ENCODE data around the gene STAT4.

STAT4 gene

DNA sequence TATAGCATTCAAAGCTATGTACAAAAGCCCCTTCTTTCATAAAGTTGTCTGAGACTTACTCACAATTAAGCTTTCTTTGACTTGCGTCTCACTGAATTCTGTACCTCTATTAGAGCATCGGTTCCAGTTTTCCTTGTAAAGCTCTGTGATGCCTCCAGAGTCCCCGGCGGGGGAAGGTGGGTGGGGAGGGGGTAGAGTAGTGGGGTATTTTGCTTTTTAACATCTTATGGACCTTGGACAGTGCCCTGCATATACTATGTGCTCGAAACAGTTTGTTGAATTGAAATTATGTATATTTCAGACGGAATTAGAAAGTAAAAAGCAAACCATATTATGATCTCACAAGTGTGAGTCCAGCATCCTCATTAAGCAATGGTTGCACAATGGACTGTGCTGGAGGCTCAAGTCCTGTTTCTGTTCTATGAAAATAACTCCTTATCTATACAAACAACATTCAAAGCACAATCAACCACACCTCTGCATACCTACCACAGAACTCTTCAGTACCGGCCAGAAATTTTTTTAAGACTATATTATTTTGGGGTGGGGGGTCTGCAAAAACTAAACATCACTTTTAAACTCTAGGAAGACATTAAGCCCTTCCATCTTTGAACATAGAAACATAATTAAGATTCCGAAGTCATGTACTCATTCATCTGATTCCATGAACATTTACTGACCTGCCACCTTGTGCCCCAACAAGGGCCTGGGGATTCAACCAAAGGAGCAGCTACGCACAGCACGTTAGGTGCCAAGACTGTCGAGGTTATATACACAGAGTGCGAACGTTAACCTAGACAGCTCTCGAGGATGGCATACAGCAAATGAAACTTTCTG lies 137.7 kb downstream of the STAT4 start:
- TF ChIP-seq OSR1 (CRISPR knock-in tag; IDR thresholded peaks at IDR 0.05), result no peak
- TF ChIP-seq, protein P1, sequence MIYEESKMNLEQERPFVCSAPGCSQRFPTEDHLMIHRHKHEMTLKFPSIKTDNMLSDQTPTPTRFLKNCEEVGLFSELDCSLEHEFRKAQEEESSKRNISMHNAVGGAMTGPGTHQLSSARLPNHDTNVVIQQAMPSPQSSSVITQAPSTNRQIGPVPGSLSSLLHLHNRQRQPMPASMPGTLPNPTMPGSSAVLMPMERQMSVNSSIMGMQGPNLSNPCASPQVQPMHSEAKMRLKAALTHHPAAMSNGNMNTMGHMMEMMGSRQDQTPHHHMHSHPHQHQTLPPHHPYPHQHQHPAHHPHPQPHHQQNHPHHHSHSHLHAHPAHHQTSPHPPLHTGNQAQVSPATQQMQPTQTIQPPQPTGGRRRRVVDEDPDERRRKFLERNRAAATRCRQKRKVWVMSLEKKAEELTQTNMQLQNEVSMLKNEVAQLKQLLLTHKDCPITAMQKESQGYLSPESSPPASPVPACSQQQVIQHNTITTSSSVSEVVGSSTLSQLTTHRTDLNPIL (CRISPR knock-in tag; IDR thresholded peaks at IDR 0.05; ENCODE audit: low read depth), result no peak
- peak; percentile 59 for ATAC-seq

DNA sequence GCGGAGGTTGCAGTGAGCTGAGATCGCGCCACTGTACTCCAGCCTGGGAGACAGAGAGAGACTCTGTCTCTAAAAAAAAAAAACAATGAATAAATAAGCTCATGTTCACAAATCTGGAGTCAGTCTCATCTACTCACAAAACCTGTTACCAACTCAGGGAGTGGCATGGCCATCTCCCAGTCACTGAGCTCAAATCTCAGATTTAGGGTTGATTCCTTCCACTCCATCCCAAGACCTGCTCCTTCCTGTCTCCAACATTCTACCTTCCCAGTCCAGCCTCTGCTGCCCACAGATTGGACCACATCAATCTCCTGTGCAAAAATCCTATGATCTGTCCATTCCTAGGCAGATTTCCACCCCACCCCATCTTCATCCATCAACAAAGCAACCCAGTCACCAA lies 138.4 kb downstream of the STAT4 start:
- ATAC-seq, result no peak
- TF ChIP-seq PATZ1 (CRISPR knock-in tag; IDR thresholded peaks at IDR 0.05; ENCODE audit: borderline replicate concordance) (no peak), TOX (CRISPR knock-in tag; IDR thresholded peaks at IDR 0.05; ENCODE audit: borderline replicate concordance) (no peak), ZFP30 (CRISPR knock-in tag; IDR thresholded peaks at IDR 0.05) (no peak), ZNF565 (CRISPR knock-in tag; conservative IDR thresholded peaks at IDR 0.05; ENCODE audit: low read depth) (no peak), RARB (CRISPR knock-in tag; IDR thresholded peaks at IDR 0.05) (no peak), ZNF8 (CRISPR knock-in tag; IDR thresholded peaks at IDR 0.05) (no peak), PPARA (CRISPR knock-in tag; IDR thresholded peaks at IDR 0.05; ENCODE audit: borderline replicate concordance) (no peak), BACH2 (CRISPR knock-in tag; IDR thresholded peaks at IDR 0.05; ENCODE audit: borderline replicate concordance) (no peak), SNAI2 (CRISPR knock-in tag; IDR thresholded peaks at IDR 0.05) (no peak), ARNTL (CRISPR knock-in tag; IDR thresholded peaks at IDR 0.05; ENCODE audit: borderline replicate concordance, low read depth) (no peak), ZFP3 (CRISPR knock-in tag; IDR thresholded peaks at IDR 0.05) (no peak), OSR1 (CRISPR knock-in tag; IDR thresholded peaks at IDR 0.05) (no peak), ZC3H10 (CRISPR knock-in tag; IDR thresholded peaks at IDR 0.05) (no peak), ESRRG (CRISPR knock-in tag; IDR thresholded peaks at IDR 0.05) (no peak), CSDC2 (CRISPR knock-in tag; IDR thresholded peaks at IDR 0.05) (no peak), ISL1 (CRISPR knock-in tag; IDR thresholded peaks at IDR 0.05) (no peak), GLIS3 (CRISPR knock-in tag; IDR thresholded peaks at IDR 0.05) (no peak), ZNF70 (CRISPR knock-in tag; IDR thresholded peaks at IDR 0.05) (no peak)
- TF ChIP-seq, protein P1 (CRISPR knock-in tag; IDR thresholded peaks at IDR 0.05; ENCODE audit: low read depth), result no peak
- TF ChIP-seq, protein P2, sequence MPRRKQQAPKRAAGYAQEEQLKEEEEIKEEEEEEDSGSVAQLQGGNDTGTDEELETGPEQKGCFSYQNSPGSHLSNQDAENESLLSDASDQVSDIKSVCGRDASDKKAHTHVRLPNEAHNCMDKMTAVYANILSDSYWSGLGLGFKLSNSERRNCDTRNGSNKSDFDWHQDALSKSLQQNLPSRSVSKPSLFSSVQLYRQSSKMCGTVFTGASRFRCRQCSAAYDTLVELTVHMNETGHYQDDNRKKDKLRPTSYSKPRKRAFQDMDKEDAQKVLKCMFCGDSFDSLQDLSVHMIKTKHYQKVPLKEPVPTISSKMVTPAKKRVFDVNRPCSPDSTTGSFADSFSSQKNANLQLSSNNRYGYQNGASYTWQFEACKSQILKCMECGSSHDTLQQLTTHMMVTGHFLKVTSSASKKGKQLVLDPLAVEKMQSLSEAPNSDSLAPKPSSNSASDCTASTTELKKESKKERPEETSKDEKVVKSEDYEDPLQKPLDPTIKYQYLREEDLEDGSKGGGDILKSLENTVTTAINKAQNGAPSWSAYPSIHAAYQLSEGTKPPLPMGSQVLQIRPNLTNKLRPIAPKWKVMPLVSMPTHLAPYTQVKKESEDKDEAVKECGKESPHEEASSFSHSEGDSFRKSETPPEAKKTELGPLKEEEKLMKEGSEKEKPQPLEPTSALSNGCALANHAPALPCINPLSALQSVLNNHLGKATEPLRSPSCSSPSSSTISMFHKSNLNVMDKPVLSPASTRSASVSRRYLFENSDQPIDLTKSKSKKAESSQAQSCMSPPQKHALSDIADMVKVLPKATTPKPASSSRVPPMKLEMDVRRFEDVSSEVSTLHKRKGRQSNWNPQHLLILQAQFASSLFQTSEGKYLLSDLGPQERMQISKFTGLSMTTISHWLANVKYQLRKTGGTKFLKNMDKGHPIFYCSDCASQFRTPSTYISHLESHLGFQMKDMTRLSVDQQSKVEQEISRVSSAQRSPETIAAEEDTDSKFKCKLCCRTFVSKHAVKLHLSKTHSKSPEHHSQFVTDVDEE (CRISPR knock-in tag; IDR thresholded peaks at IDR 0.05), result no peak

GRCh38 chr2:191010887-191011885 lies 139.6 kb downstream of the STAT4 start:
- no peak for TF ChIP-seq POU6F1 (CRISPR knock-in tag; IDR thresholded peaks at IDR 0.05; ENCODE audit: borderline replicate concordance, low read depth)
- TF ChIP-seq OSR1 (CRISPR knock-in tag; IDR thresholded peaks at IDR 0.05), result no peak
- no peak for TF ChIP-seq SNAI2 (CRISPR knock-in tag; IDR thresholded peaks at IDR 0.05)
- no peak for TF ChIP-seq TCF4 (CRISPR knock-in tag; IDR thresholded peaks at IDR 0.05; ENCODE audit: borderline replicate concordance)
- TF ChIP-seq ZNF70 (CRISPR knock-in tag; IDR thresholded peaks at IDR 0.05), result no peak
- no peak for TF ChIP-seq ESRRG (CRISPR knock-in tag; IDR thresholded peaks at IDR 0.05)
- TF ChIP-seq, protein P1 (CRISPR knock-in tag; IDR thresholded peaks at IDR 0.05; ENCODE audit: low read depth), result no peak
- no peak for ATAC-seq

Data from SK-N-SH treated with all-trans-retinoic acid at 6 μM for 48 hours (cell line).